HG03354 (cell line): ENCODE data around the gene KIAA0319L.

Experiments
- ATAC-seq: cut with Tn5 transposase; IDR thresholded peaks from one replicate; pipeline ENCODE4 v1.9.1; 2021; ENCODE audit warnings: mild to moderate bottlenecking; ENCODE audit not compliant: unreplicated experiment, poor library complexity, severe bottlenecking

The KIAA0319L gene

GRCh38 chr1:35430762-35431161 lies 126.4 kb downstream of the KIAA0319L start:
- no peak for ATAC-seq

- ATAC-seq = no peak
Measured at GRCh38 chr1:35428360-35428759, 128.8 kb downstream of the KIAA0319L start.

GRCh38 chr1:35426097-35426586 lies 131.1 kb downstream of the KIAA0319L start:
- ATAC-seq = no peak

- ATAC-seq = no peak
Measured at GRCh38 chr1:35408925-35409324, 148.3 kb downstream of the KIAA0319L start.

- ATAC-seq = no peak
Measured at GRCh38 chr1:35407743-35408142, 149.5 kb downstream of the KIAA0319L start.

- no peak for ATAC-seq
Measured at GRCh38 chr1:35406103-35406502, 151.1 kb downstream of the KIAA0319L start.

- ATAC-seq = no peak
Measured at GRCh38 chr1:35401049-35401448, 156.2 kb downstream of the KIAA0319L start.

- no peak for ATAC-seq
Measured at GRCh38 chr1:35398739-35399138, 158.5 kb downstream of the KIAA0319L start.

GRCh38 chr1:35394386-35394785 lies 162.8 kb downstream of the KIAA0319L start:
- ATAC-seq = no peak

GRCh38 chr1:35390600-35391494 lies 166.4 kb downstream of the KIAA0319L start:
- ATAC-seq = no peak

GRCh38 chr1:35386959-35387358 lies 170.2 kb downstream of the KIAA0319L start:
- ATAC-seq = no peak

GRCh38 chr1:35386290-35386689 lies 170.9 kb downstream of the KIAA0319L start:
- ATAC-seq = no peak
